GM10248 (cell line): ENCODE measurements around the gene GCLM.
A peak's percentile ranks its signal among the peaks of the same experiment; 100 is the strongest.

ENCODE experiments used
- CTCF ChIA-PET: fragments of 300-600 bp; sonication (Branson Sonifier 250); formaldehyde crosslinking; extraction: SDS; loops from one replicate; lab custom pipeline; 2021; ENCODE audit warnings: antibody characterized with exemption; lab: Yijun Ruan, JAX
- POLR2A ChIA-PET: fragments of 350-650 bp; sonication (Branson Sonifier 250); formaldehyde crosslinking; extraction: SDS; loops from one replicate; lab custom pipeline; 2020; ENCODE audit warnings: antibody characterized with exemption; lab: Yijun Ruan, JAX
- DNase-seq: peaks from one replicate; pipeline ENCODE4 v3.0.0; 2012; ENCODE audit errors: extremely low spot score
- CTCF ChIP-seq: IDR thresholded peaks from 2 replicates; pipeline ENCODE4 v1.5.1; 2012; ENCODE audit warnings: mild to moderate bottlenecking, low read depth; ENCODE audit errors: extremely low read depth, missing control alignments, control extremely low read depth

Gene GCLM

GRCh38 chr1:93848350-93848883, 60.8 kb downstream of the GCLM start:
- TF ChIP-seq CTCF, result no peak
- no peak for DNase-seq
- ChIA-PET CTCF (interaction anchor here (1.0 to 4.5 kb wide), 4 partner anchors 14 to 219 kb away, joined by 3 to 37 read pairs (median 6); no protein-coding TSS in a partner anchor), POLR2A (no interaction called here)

GRCh38 chr1:93847811-93848288, 61.4 kb downstream of the GCLM start:
- no peak for TF ChIP-seq CTCF
- POLR2A ChIA-PET, result no interaction called here
- CTCF ChIA-PET, result interaction anchor here (1.6 to 4.5 kb wide), 2 partner anchors 24 to 219 kb away, joined by 3 to 37 read pairs; no protein-coding TSS in a partner anchor
- peak; percentile 42 for DNase-seq

GRCh38 chr1:93846992-93847810, 62.0 kb downstream of the GCLM start:
- CTCF ChIA-PET, result interaction anchor here (1.0 to 4.5 kb wide), 6 partner anchors 23 to 239 kb away, joined by 3 to 37 read pairs (median 5); no protein-coding TSS in a partner anchor
- POLR2A ChIA-PET, result interaction anchor here (1.4 kb wide), 1 partner anchor 228 kb away, joined by 3 read pairs; no protein-coding TSS in a partner anchor
- peak; percentile 85 for DNase-seq
- TF ChIP-seq CTCF, result no peak

- ChIA-PET CTCF (interaction anchor here (1.0 to 1.8 kb wide), 13 partner anchors 9 to 238 kb away, joined by 3 to 15 read pairs (median 4); partner anchors contain the start of gene GCLM), POLR2A (interaction anchor here (0.6 to 1.4 kb wide), 3 partner anchors 26 to 665 kb away, joined by 3 read pairs; no protein-coding TSS in a partner anchor)
- peak; percentile 87 for DNase-seq
- TF ChIP-seq CTCF, result peak; percentile 28
Observed at GRCh38 chr1:93846206-93846991, 62.8 kb downstream of the GCLM start.

- DNase-seq, result peak; percentile 29
- POLR2A ChIA-PET, result interaction anchor here (0.7 to 1.4 kb wide), 2 partner anchors 27 to 226 kb away, joined by 3 read pairs; no protein-coding TSS in a partner anchor
- TF ChIP-seq CTCF, result no peak
- CTCF ChIA-PET, result interaction anchor here (1.0 to 2.5 kb wide), 14 partner anchors 8 to 227 kb away, joined by 3 to 15 read pairs (median 4); partner anchors contain the start of gene GCLM
Observed at GRCh38 chr1:93845538-93846205, 63.6 kb downstream of the GCLM start.
